Natural killer cell treated with Interleukin-12 subunit alpha and Interleukin-12 subunit beta and Interleukin-15 and Interleukin-18, amount 100 ng/mL, for 72 hours (primary cell): ENCODE results near the gene RANGAP1. TPM values are rescaled to one million over a fixed set of nuclear protein-coding genes. Genes with fewer than 3 reads are reported as not detected.
"Not testable (repeated sequence)": the region's sequence is repeated elsewhere in the genome, so short reads cannot be mapped to it uniquely, and the experiment has no call there.

Experiments
- ATAC-seq, 2 donors: fragments of 150-1000 bp; cut with Tn5 transposase in 1 of 2; sonication (Bioruptor Pico), chemical (Tn5 transposase) in 1 of 2; 2 replicates each; pipeline ENCODE4 v1.10.0; 2021
- DNase-seq: peaks from one replicate; pipeline ENCODE4 v3.0.0; 2022; ENCODE audit warnings: low spot score
- H3K27ac Mint-ChIP-seq, 2 donors: 1 replicate in 1 of 2; 2 replicates in 1 of 2; pipeline ENCODE4 v1.8.0; 2022; ENCODE audit warnings: mixed read lengths in 2 of 2, mild to moderate bottlenecking in 1 of 2, moderate library complexity in 1 of 2
- H3K27me3 Mint-ChIP-seq, 2 donors: 1 replicate in 1 of 2; 2 replicates in 1 of 2; pipeline ENCODE4 v1.8.0; 2022; ENCODE audit warnings: mixed read lengths in 2 of 2
- H3K36me3 Mint-ChIP-seq: one replicate; pipeline ENCODE4 v1.8.0; 2022; ENCODE audit warnings: mixed read lengths
- H3K4me1 Mint-ChIP-seq, 2 donors: 1 replicate in 1 of 2; 2 replicates in 1 of 2; pipeline ENCODE4 v1.8.0; 2022; ENCODE audit warnings: low read depth in 2 of 2, mixed read lengths in 2 of 2, mild to moderate bottlenecking in 1 of 2
- H3K4me3 Mint-ChIP-seq: one replicate; pipeline ENCODE4 v1.8.0; 2022; ENCODE audit warnings: mixed read lengths
- H3K9me3 Mint-ChIP-seq: 2 replicates; pipeline ENCODE4 v1.8.0; 2022; ENCODE audit warnings: mixed read lengths
- total RNA-seq, 2 donors: library from RNA; stranded (reverse); gene quantifications; one replicate each; pipeline ENCODE4 v1.2.3, GENCODE V29; 2022

The RANGAP1 gene
- total RNA-seq, 2 donors from 2014 or later, result 101 to 216 TPM

DNA sequence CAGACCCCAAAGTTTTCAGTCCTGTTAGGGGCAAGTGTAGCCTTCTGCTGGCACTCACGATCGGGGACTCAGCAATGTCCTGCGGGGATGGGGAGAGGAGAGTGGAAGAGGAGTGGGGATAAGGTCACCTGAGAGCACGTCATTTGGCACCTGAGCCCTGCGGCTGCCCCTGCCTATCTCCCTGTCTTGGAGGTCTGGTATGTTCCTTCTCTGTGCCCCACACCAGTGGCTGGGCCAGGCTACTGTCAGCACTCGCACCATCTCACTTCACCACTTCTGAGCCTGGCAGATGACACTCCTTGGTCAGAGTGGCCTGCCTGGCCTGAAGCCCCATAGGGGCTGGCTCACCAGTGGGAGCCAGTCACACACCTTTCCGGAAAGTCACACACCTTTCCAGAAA, 25.1 kb downstream of the RANGAP1 start:
- H3K4me3 Mint-ChIP-seq, result no peak overlapping the region
- no peaks in the 10 kb centered on the region for H3K36me3 Mint-ChIP-seq
- ATAC-seq (no peak), DNase-seq (peak; percentile 34)
- no peak overlapping the region for H3K27ac Mint-ChIP-seq
- H3K9me3 Mint-ChIP-seq, result no peaks in the 10 kb centered on the region
- peaks cover 0 to 2% of the 10 kb centered on the region in 2 donors for H3K4me1 Mint-ChIP-seq
- H3K27me3 Mint-ChIP-seq, result no peaks in the 10 kb centered on the region

DNA sequence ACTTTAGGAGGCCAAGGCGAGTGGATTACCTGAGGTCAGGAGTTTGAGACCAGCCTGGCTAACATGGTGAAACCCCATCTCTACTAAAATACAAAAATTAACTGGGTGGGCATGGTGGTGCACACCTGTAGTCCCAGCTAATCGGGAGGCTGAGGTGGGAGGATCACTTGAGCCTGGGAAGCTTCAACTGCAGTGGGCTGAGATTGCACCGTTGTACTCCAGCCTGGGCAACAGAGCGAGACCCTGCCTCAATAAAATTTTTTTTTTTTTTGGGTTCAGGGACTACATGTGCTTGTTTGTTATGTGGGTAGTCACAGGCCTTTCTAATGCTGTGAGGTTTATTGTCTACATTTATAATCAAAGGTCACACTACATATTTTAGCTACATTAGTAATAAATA, 26.2 kb downstream of the RANGAP1 start:
- not testable (repeated sequence) for H3K4me3 Mint-ChIP-seq, H3K36me3 Mint-ChIP-seq, H3K27ac Mint-ChIP-seq, H3K27me3 Mint-ChIP-seq, H3K4me1 Mint-ChIP-seq, DNase-seq, ATAC-seq, H3K9me3 Mint-ChIP-seq

DNA sequence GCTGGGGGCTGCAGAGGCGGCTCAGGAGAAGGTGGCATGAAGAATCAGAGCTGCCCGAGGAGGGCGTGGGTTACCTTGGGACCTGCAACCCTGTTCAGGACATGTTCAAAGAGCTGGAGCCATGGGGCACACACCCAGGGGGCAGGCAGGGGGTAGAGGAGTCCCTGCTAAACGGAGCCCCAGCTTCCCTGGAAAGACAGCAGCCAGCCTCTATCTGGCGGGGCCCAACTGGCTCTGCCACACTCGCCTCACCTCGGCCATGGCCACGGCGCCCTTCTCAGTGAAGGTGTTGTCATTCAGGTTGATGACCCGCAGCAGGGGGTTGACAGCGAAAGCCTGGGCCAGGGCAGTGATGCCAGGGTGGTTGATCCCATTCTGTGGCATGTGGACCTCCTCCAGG, 28.3 kb downstream of the RANGAP1 start:
- Mint-ChIP-seq H3K27me3 (no peaks in the 10 kb centered on the region), H3K4me1 (no peaks in the 10 kb centered on the region), H3K4me3 (no peak overlapping the region), H3K27ac (no peak overlapping the region), H3K9me3 (no peaks in the 10 kb centered on the region), H3K36me3 (peaks cover 6% of the 10 kb centered on the region)
- DNase-seq (no peak), ATAC-seq (no peak)

DNA sequence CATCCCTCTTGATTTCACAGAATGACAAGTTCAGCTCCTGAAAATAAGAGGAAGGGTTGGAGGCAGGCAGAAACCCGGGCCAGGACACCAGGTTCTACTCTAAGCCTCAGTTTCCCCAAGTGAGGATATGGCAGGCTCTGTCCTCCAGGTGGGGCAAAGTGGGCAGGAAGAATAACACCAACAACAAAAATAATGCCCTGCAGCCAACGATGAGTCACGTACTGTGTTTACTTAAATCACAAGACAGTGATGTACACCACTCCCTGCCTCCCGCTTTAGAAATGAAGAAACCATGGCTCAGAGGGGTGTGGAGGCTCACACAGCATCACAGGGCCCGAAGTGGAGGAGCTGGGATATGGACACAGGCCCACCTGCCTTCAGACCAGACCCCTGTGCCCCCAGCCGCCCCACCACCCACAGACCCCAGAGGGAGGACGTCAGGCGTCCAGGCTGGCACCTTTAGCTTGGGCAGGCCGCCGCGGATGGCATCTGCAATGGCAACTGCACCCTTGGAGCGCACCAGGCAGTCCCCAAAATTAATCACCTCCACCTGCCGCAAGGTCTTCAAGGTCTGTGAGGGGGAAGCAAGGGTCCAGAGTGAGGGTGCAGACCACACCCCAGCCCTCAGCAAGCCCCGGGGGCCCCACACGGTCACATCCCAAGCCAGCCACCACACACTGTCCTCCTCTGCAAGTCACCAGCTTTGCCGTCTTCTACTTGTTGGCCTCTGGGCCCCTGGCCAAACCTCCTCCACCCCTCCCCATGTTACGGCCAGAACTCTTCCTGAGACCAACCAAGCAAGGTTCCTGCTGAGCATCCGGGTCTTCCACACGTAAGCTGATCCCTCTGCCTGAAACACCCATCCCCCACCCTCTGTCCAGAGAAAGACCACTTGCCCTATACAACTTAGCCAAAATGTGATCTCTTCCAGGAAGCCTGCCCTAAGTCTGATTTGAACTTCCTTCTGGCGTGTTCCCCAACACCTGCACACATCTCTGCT, 29.4 kb downstream of the RANGAP1 start:
- Mint-ChIP-seq H3K4me1 (no peaks in the 10 kb centered on the region), H3K36me3 (peaks cover 6% of the 10 kb centered on the region), H3K9me3 (no peaks in the 10 kb centered on the region), H3K4me3 (no peak overlapping the region), H3K27ac (no peak overlapping the region), H3K27me3 (no peaks in the 10 kb centered on the region)
- ATAC-seq (no peak), DNase-seq (peak; percentile 53)

DNA sequence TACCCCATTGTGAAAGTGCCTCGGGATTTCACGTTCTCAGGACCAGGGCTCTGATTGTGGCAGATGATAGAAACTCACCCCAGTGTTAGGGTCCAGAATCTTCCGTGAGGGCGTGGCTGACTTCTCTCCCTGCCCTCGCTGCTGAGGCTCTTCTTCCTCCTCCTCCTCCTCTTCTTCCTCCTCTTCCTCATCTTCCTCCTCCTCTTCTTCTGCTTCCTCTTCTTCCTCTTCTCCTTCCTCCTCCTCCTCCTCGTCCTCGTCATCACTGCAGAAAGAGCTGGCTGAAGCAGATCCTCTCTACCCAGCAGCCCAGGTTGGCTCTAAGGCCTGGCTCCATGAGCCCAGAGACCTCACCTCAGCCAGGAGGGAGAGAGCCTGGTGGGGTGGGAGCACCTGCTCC, 31.8 kb downstream of the RANGAP1 start:
- Mint-ChIP-seq H3K4me3 (no peak overlapping the region), H3K36me3 (peaks cover 6% of the 10 kb centered on the region)

DNA sequence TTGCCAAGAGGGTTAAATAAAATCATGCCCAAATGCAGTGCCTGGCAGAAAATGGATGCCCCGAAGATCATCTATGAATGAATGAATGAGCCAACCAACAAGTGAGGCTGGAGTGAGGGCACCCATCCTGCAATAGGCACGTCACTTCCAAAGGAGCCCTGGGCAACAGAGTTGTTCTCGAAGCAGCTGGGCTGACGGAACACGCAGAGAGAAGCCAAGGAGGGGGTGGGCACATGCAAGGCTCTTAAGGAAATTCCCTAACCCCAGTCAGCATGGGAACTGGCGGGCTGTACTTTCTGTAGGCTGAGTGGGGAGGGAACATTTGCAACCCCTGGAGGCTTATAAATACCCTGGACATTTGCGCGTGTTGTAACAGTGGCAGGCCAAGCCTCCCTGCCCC, 33.6 kb downstream of the RANGAP1 start:
- Mint-ChIP-seq H3K36me3 (peaks cover 6% of the 10 kb centered on the region), H3K4me3 (no peak overlapping the region), H3K4me1 (no peaks in the 10 kb centered on the region), H3K27me3 (no peaks in the 10 kb centered on the region), H3K27ac (no peak overlapping the region), H3K9me3 (no peaks in the 10 kb centered on the region)
- DNase-seq (no peak), ATAC-seq (no peak)

More for the DNA sequence above, 31.8 kb downstream of the RANGAP1 start:
- H3K4me1 Mint-ChIP-seq, result no peaks in the 10 kb centered on the region
- ATAC-seq (no peak), DNase-seq (no peak)
- H3K27me3 Mint-ChIP-seq, result no peaks in the 10 kb centered on the region
- H3K27ac Mint-ChIP-seq, result no peak overlapping the region
- no peaks in the 10 kb centered on the region for H3K9me3 Mint-ChIP-seq

DNA sequence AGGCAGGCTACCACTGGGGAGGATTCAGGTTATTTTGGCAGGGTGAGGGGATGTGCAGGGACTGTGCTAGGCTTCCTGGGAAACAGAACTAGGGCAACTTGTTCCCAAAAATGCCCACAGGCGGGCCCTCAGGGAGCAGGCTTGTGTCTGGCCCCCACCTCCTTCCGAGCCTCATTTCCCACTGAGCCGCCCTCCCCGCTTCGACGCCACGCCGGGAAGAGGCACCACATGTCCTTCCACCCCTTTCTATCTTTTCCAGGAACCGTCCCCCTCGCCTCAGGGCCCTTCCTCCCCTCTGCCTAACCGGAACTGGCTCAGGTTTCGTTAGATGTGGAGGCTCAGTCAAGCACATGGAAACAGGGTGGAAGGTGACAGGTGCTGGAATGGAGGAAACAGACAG, 35.9 kb downstream of the RANGAP1 start:
- no peaks in the 10 kb centered on the region for H3K9me3 Mint-ChIP-seq
- H3K36me3 Mint-ChIP-seq, result peaks cover 6% of the 10 kb centered on the region
- no peaks in the 10 kb centered on the region for H3K27me3 Mint-ChIP-seq
- ATAC-seq (no peak), DNase-seq (no peak)
- no peak overlapping the region for H3K4me3 Mint-ChIP-seq
- no peak overlapping the region for H3K27ac Mint-ChIP-seq
- no peaks in the 10 kb centered on the region for H3K4me1 Mint-ChIP-seq

DNA sequence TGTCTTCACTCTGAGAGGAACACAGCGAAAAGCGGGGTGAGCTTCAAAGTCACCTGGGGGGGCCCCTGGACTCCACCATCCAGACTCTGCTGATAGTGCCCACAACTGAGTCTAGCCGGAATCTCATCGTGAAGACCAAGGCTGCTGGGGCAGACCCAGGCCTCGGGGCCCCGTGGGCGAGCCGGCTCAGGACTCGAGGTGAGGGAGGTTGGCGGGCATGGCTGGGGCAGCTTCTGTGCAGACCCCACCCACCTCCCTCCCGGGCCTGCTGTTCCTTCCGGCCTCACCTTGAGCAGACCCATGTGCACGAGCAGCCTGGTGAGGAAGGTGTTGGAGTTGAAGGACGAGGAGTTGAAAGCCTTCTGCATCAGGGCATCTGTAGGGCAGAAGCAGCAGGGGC, 36.5 kb downstream of the RANGAP1 start:
- Mint-ChIP-seq H3K4me3 (no peak overlapping the region), H3K4me1 (no peaks in the 10 kb centered on the region), H3K27ac (no peak overlapping the region), H3K36me3 (peaks cover 4% of the 10 kb centered on the region), H3K9me3 (no peaks in the 10 kb centered on the region), H3K27me3 (no peaks in the 10 kb centered on the region)
- ATAC-seq, result no peak
- DNase-seq, result no peak

DNA sequence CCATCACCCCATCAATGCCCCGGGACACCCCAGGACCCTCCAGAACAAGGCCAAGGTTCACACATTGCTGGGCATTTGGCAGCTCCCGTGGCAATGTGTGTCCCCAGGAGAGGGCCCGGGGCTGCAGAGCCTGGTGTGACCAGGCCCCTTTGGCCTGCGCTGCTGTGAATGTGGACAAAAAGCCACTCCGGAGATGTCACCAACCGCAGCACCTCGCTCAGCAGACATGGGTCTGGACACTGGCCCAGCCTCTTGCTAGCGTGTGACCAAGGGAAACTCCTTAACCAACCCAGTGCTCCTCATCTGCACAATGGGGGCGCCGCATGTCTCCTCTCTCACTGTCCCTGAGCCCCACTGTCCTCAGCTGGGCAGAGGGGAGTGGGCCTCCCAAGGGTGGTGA, 37.2 kb downstream of the RANGAP1 start:
- no peaks in the 10 kb centered on the region for H3K36me3 Mint-ChIP-seq
- no peak overlapping the region for H3K4me3 Mint-ChIP-seq
- DNase-seq (no peak), ATAC-seq (no peak)
- H3K4me1 Mint-ChIP-seq, result no peaks in the 10 kb centered on the region
- no peak overlapping the region for H3K27ac Mint-ChIP-seq
- H3K9me3 Mint-ChIP-seq, result no peaks in the 10 kb centered on the region
- no peaks in the 10 kb centered on the region for H3K27me3 Mint-ChIP-seq

DNA sequence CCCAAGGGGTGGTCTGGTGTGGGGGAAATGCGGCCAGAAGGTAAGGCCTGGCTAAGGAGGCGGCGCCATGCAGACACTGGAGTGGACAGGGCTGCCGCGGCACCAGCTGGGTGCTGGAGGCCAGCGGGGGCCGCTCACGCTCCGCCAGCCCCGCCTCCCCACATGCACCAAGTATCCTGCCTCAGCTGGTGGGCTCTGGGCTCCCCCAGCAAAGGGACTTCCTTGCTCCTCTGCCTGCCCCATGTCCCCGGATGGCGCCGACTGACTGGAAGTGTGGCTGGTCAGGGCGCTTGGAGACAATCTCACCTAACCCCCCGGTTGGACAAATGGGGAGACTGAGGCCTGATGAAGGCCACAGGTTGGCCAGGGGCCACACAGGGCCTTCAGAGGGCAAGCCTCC, 37.7 kb downstream of the RANGAP1 start:
- H3K36me3 Mint-ChIP-seq, result no peaks in the 10 kb centered on the region
- H3K9me3 Mint-ChIP-seq, result no peaks in the 10 kb centered on the region
- DNase-seq (no peak), ATAC-seq (no peak)
- no peak overlapping the region for H3K27ac Mint-ChIP-seq
- H3K4me1 Mint-ChIP-seq, result no peaks in the 10 kb centered on the region
- no peaks in the 10 kb centered on the region for H3K27me3 Mint-ChIP-seq
- no peak overlapping the region for H3K4me3 Mint-ChIP-seq

DNA sequence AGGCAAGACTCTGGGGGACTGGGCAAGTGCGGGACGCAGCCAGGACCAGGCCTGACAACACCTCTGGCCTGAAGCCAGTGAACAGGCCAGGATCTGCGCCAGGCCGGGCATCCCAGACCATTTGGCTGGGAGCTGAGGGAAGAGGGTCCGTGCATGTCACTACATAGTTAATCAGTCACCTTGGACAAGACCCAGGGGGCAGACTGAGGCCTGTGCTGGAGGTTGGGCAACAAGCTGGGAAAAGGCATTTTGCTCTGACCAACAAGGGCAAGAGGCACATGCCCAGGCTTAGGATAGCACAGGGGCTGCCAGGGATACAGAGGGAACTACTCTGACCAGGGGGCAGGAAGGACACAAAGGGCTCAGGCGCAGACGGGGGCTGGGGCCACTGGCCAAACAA, 38.3 kb downstream of the RANGAP1 start:
- Mint-ChIP-seq H3K27me3 (no peaks in the 10 kb centered on the region), H3K4me3 (no peak overlapping the region), H3K9me3 (no peaks in the 10 kb centered on the region), H3K27ac (no peak overlapping the region), H3K4me1 (no peaks in the 10 kb centered on the region), H3K36me3 (no peaks in the 10 kb centered on the region)
- DNase-seq (no peak), ATAC-seq (no peak)

DNA sequence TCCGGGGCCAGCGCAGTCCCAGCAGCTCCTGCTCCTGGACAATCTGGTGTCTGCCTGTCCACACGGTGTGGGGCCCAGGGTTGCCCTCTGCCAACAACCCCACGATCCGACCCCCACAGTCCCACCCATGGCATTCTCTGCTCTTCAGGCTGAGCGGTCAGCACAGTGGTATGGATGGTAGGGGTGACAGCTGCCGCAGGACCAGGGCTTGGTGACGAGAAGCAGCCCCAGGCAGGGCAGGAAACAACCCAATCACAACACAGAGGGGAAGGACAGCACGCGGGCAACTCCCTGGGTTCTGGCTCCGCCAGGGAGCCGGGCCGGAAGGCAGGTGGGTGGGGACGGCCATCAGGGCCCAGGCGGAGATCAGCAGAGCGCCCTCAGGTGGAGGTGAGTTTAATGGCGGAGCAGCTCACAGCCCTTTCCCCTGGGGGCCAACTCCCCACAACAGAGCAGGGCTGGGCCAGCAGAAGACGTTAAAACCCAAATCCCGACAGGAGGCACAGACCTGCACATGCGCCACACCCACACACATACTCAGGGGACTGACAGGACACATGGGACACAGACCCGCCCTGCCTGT, 40.0 kb downstream of the RANGAP1 start:
- ATAC-seq, result no peak
- H3K36me3 Mint-ChIP-seq, result no peaks in the 10 kb centered on the region
- H3K4me1 Mint-ChIP-seq, result no peaks in the 10 kb centered on the region
- no peak overlapping the region for H3K27ac Mint-ChIP-seq
- H3K27me3 Mint-ChIP-seq, result no peaks in the 10 kb centered on the region
- H3K9me3 Mint-ChIP-seq, result no peaks in the 10 kb centered on the region
- no peak overlapping the region for H3K4me3 Mint-ChIP-seq
- DNase-seq, result no peak

DNA sequence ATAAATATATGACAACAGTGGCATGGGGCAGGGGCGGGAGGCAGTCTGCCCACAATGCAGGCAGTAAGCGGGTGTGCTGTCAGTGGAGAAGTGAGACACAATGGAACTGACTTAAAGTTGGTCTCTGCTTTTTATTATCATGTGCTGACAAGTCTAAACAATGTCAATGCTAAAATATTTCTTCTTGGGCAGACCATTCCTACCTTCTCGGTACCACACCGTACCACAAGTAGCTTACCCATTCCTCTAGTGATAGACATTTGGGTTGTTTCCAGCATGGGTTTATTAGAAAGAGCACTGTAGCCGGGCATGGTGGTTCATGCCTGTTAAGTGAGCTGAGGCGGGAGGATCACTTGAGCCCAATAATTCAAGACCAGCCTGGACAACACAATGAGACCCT, 42.6 kb downstream of the RANGAP1 start:
- Mint-ChIP-seq H3K9me3 (no peaks in the 10 kb centered on the region), H3K27me3 (peaks cover 0 to 3% of the 10 kb centered on the region in 2 donors), H3K4me1 (peaks cover 4 to 5% of the 10 kb centered on the region in 2 donors), H3K4me3 (no peak overlapping the region), H3K27ac (no peak overlapping the region), H3K36me3 (no peaks in the 10 kb centered on the region)
- ATAC-seq (no peak), DNase-seq (no peak)

DNA sequence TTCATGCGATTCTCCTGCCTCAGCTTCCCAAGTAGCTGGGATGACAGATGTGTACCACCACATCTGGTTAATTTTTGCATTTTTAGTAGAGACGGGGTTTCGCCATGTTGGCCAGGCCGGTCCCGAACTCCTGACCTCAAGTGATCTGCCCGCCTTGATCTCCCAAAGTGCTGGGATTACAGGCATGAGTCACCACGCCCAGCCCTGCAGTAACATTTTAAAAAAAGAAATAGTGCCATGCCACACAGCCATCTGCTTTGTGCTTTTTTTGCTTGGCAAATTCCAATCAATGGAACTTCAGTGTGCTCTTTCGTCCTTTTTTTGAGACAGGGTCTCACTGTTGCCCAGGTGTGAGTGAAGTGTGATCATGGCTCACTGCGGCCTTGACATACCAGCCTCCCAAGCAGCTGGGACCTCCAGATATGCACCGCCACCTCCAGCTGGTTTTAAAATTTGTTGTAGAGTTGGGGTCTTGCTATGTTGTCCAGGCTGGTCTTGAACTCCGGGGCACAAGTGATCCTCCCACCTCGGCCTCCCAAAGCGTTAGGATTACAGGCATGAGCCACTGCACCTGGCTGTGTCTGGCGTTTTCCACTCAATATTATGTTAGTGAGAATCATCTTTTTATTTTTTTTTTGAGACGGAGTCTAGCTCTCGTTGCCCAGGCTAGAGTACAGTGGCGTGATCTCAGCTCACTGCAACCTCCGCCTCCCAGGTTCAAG, 43.4 kb downstream of the RANGAP1 start:
- Mint-ChIP-seq H3K36me3 (no peaks in the 10 kb centered on the region), H3K4me3 (no peak overlapping the region), H3K27ac (no peak overlapping the region), H3K27me3 (peaks cover 0 to 3% of the 10 kb centered on the region in 2 donors), H3K9me3 (no peaks in the 10 kb centered on the region), H3K4me1 (peaks cover 4 to 5% of the 10 kb centered on the region in 2 donors)
- DNase-seq, result no peak
- ATAC-seq, result no peak
